ENCODE measurements around the gene PPP1R37. TPM values are rescaled to one million over a fixed set of nuclear protein-coding genes. Genes with fewer than 3 reads are reported as not detected.

PPP1R37 gene
- total and polyA plus RNA-seq, 2 of the 13 experiments (the other 11 are each of a cell fraction or from before 2014, with no cell fraction given), result 9.0 to 14.3 TPM

DNA sequence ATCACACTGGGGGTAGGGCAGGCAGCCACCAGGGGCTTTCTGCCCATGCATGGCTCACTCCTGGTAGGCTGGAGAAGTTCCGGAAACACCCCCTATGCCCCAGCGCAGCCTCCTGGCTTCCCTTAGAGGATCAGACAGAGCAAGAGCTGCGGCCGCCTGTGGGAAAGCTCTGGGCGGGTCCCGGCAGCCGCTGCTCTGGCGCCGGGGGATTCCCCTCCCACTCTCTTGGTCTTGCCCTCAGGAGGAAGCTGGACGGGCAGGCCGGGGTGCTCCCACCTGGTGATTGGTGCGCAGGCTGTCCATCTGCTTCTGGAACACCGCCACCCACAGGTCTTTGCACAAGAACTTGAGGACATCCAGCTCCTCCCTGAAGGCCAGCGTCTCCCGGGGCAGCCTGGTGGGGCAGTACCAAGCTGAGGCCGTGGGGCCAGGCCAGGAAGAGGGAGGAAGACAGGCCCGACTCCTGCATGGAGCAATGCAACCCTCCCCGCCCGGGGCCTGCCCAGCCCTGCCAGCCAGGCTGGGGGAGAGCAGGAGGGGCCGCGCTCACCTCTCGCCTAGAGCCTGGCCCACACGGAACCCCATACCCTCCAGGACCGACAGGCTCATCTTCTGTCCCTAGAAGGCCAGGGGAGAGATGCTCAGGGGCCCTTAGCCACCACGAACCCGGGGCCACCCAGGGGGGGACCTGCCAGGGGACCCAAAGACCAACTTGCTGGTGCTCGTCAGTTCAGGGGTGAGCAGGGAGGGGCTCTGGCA is 71.8 kb downstream of the PPP1R37 start (continued):
- TF ChIP-seq GZF1 (CRISPR knock-in tag; IDR thresholded peaks at IDR 0.05) (no peak), ZNF782 (CRISPR knock-in tag; IDR thresholded peaks at IDR 0.05; ENCODE audit: borderline replicate concordance) (no peak), ZNF777 (CRISPR knock-in tag; IDR thresholded peaks at IDR 0.05) (no peak), ETV6 (CRISPR knock-in tag; conservative IDR thresholded peaks at IDR 0.05) (no peak), ZFP36 (IDR thresholded peaks at IDR 0.05; ENCODE audit: borderline replicate concordance, low read depth, low read length, partially characterized antibody) (no peak), KLF11 (CRISPR knock-in tag; IDR thresholded peaks at IDR 0.05) (no peak), ZNF33B (CRISPR knock-in tag; IDR thresholded peaks at IDR 0.05) (no peak), GLI4 (CRISPR knock-in tag; IDR thresholded peaks at IDR 0.05; ENCODE audit: borderline replicate concordance) (no peak), ZNF761 (CRISPR knock-in tag; conservative IDR thresholded peaks at IDR 0.05) (no peak), MAFK (conservative IDR thresholded peaks at IDR 0.05 in 1 of 2, IDR thresholded peaks at IDR 0.05 in 1 of 2; ENCODE audit: low read length in 2 of 2) (no peak), NONO (IDR thresholded peaks at IDR 0.05) (no peak), NONO (CRISPR knock-in tag; conservative IDR thresholded peaks at IDR 0.05) (peak; percentile 41; the same call in 1 of the 2 replicates), HNF4G (IDR thresholded peaks at IDR 0.05; ENCODE audit: borderline replicate concordance, low read depth, low read length) (no peak), HNF4G (CRISPR knock-in tag; IDR thresholded peaks at IDR 0.05; ENCODE audit: borderline replicate concordance, low read depth) (no peak), CBX1 (IDR thresholded peaks at IDR 0.05; ENCODE audit: low read depth) (no peak), KDM3A (CRISPR knock-in tag; IDR thresholded peaks at IDR 0.05; ENCODE audit: low read depth) (no peak), ZNF543 (CRISPR knock-in tag; IDR thresholded peaks at IDR 0.05) (no peak), ZFP62 (CRISPR knock-in tag; IDR thresholded peaks at IDR 0.05) (no peak), ZNF207 (IDR thresholded peaks at IDR 0.05; ENCODE audit: borderline replicate concordance) (no peak), KAT7 (CRISPR knock-in tag; IDR thresholded peaks at IDR 0.05; ENCODE audit: borderline replicate concordance) (no peak), HNRNPK (IDR thresholded peaks at IDR 0.05; ENCODE audit: low read depth, low read length, poor library complexity, severe bottlenecking) (no peak)
- TF ChIP-seq, protein P1, sequence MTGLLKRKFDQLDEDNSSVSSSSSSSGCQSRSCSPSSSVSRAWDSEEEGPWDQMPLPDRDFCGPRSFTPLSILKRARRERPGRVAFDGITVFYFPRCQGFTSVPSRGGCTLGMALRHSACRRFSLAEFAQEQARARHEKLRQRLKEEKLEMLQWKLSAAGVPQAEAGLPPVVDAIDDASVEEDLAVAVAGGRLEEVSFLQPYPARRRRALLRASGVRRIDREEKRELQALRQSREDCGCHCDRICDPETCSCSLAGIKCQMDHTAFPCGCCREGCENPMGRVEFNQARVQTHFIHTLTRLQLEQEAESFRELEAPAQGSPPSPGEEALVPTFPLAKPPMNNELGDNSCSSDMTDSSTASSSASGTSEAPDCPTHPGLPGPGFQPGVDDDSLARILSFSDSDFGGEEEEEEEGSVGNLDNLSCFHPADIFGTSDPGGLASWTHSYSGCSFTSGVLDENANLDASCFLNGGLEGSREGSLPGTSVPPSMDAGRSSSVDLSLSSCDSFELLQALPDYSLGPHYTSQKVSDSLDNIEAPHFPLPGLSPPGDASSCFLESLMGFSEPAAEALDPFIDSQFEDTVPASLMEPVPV (CRISPR knock-in tag; IDR thresholded peaks at IDR 0.05), result peak; percentile 18; the same call in 1 of the 2 replicates
- TF ChIP-seq, protein P2, sequence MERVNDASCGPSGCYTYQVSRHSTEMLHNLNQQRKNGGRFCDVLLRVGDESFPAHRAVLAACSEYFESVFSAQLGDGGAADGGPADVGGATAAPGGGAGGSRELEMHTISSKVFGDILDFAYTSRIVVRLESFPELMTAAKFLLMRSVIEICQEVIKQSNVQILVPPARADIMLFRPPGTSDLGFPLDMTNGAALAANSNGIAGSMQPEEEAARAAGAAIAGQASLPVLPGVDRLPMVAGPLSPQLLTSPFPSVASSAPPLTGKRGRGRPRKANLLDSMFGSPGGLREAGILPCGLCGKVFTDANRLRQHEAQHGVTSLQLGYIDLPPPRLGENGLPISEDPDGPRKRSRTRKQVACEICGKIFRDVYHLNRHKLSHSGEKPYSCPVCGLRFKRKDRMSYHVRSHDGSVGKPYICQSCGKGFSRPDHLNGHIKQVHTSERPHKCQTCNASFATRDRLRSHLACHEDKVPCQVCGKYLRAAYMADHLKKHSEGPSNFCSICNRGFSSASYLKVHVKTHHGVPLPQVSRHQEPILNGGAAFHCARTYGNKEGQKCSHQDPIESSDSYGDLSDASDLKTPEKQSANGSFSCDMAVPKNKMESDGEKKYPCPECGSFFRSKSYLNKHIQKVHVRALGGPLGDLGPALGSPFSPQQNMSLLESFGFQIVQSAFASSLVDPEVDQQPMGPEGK (CRISPR knock-in tag; IDR thresholded peaks at IDR 0.05), result no peak
- TF ChIP-seq, protein P3, sequence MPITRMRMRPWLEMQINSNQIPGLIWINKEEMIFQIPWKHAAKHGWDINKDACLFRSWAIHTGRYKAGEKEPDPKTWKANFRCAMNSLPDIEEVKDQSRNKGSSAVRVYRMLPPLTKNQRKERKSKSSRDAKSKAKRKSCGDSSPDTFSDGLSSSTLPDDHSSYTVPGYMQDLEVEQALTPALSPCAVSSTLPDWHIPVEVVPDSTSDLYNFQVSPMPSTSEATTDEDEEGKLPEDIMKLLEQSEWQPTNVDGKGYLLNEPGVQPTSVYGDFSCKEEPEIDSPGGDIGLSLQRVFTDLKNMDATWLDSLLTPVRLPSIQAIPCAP (CRISPR knock-in tag; IDR thresholded peaks at IDR 0.05; ENCODE audit: low read depth), result no peak
- TF ChIP-seq, protein P4, sequence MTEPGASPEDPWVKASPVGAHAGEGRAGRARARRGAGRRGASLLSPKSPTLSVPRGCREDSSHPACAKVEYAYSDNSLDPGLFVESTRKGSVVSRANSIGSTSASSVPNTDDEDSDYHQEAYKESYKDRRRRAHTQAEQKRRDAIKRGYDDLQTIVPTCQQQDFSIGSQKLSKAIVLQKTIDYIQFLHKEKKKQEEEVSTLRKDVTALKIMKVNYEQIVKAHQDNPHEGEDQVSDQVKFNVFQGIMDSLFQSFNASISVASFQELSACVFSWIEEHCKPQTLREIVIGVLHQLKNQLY (CRISPR knock-in tag; IDR thresholded peaks at IDR 0.05), result no peak

Data from HepG2 (cell line).